Coronary artery (tissue), 2 donors: ENCODE measurements around the gene TPBGL.
A peak's percentile ranks its signal among the peaks of the same experiment; 100 is the strongest.

Experiments
- DNase-seq: peaks from one replicate; pipeline ENCODE4 v3.0.0-alpha.2; 2017; ENCODE audit warnings: low spot score
- H3K27ac ChIP-seq, 2 donors: fragments of 200-600 bp; sonication (generic); one replicate each; pipeline ENCODE4 v1.5.1; 2016 to 2019
- H3K4me3 ChIP-seq: fragments of 200-600 bp; sonication (generic); 2 replicates; pipeline ENCODE4 v1.5.1; 2016; ENCODE audit warnings: mild to moderate bottlenecking, moderate library complexity
- CTCF ChIP-seq: fragments of 200-600 bp; sonication (generic); IDR thresholded peaks from one replicate; pipeline ENCODE4 v1.5.1; 2019; ENCODE audit warnings: antibody characterized with exemption

TPBGL gene

GRCh38 chr11:75225794-75226193 lies 14.8 kb upstream of the TPBGL start:
- TF ChIP-seq CTCF: no peak

GRCh38 chr11:75229466-75229865 lies 11.1 kb upstream of the TPBGL start:
- H3K27ac ChIP-seq: no peak overlapping the region
- TF ChIP-seq CTCF: no peak
- no peak for DNase-seq
- no peak overlapping the region for H3K4me3 ChIP-seq

More at GRCh38 chr11:75225794-75226193, 14.8 kb upstream of the TPBGL start:
- no peak overlapping the region for H3K27ac ChIP-seq
- no peak overlapping the region for H3K4me3 ChIP-seq
- no peak for DNase-seq

GRCh38 chr11:75230621-75231020 lies 10.0 kb upstream of the TPBGL start:
- TF ChIP-seq CTCF: no peak
- Histone ChIP-seq H3K27ac (no peak overlapping the region), H3K4me3 (no peak overlapping the region)
- DNase-seq: no peak

GRCh38 chr11:75233754-75234172 lies 6.8 kb upstream of the TPBGL start:
- H3K27ac ChIP-seq: no peak overlapping the region
- no peak for DNase-seq
- no peak overlapping the region for H3K4me3 ChIP-seq
- TF ChIP-seq CTCF: no peak

GRCh38 chr11:75236062-75236461 lies 4.5 kb upstream of the TPBGL start:
- H3K4me3 ChIP-seq: no peak overlapping the region
- TF ChIP-seq CTCF: no peak
- peak; percentile 17 for DNase-seq
- H3K27ac ChIP-seq: no peak overlapping the region

GRCh38 chr11:75237050-75237449 lies 3.5 kb upstream of the TPBGL start:
- no peak overlapping the region for H3K27ac ChIP-seq

More at GRCh38 chr11:75237050-75237449, 3.5 kb upstream of the TPBGL start:
- no peak for TF ChIP-seq CTCF
- H3K4me3 ChIP-seq: no peak overlapping the region
- no peak for DNase-seq
